ENCODE data around the gene LMX1B.

LMX1B gene

DNA sequence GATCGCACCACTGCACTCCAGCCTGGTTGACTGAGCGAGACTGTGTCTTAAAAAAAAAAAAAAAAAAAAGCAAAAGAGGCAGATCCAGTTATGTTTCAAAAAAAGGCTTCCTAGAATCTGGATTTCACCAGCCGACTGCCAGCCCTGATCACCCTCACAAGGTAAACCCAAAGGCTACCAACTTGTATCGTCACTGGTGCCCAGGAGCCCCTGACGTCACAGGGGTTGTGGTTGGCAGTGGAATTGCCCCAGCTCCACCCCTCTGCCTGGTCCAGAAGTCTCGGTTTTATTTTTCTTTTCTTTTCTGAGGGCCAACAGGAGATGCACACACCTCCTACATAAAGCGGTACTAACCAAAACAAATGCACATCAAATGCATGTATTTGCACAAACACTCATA, 6.0 kb upstream of the LMX1B start:
- no peak overlapping the region for H3K4me3 ChIP-seq (ENCODE audit: low read depth, low read length)
- ChIA-PET POLR2A (no interaction called here), CTCF (interaction anchor here (0.8 to 4.6 kb wide), 3 partner anchors 10 to 173 kb away, joined by 3 to 35 read pairs (median 3); no protein-coding TSS in a partner anchor)
- TF ChIP-seq, protein P1, sequence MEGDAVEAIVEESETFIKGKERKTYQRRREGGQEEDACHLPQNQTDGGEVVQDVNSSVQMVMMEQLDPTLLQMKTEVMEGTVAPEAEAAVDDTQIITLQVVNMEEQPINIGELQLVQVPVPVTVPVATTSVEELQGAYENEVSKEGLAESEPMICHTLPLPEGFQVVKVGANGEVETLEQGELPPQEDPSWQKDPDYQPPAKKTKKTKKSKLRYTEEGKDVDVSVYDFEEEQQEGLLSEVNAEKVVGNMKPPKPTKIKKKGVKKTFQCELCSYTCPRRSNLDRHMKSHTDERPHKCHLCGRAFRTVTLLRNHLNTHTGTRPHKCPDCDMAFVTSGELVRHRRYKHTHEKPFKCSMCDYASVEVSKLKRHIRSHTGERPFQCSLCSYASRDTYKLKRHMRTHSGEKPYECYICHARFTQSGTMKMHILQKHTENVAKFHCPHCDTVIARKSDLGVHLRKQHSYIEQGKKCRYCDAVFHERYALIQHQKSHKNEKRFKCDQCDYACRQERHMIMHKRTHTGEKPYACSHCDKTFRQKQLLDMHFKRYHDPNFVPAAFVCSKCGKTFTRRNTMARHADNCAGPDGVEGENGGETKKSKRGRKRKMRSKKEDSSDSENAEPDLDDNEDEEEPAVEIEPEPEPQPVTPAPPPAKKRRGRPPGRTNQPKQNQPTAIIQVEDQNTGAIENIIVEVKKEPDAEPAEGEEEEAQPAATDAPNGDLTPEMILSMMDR (IDR thresholded peaks at IDR 0.05; ENCODE audit: insufficient read depth, low read length, missing control alignments): no peak
- DNase-seq (ENCODE audit: low read depth, low spot score): no peak

DNA sequence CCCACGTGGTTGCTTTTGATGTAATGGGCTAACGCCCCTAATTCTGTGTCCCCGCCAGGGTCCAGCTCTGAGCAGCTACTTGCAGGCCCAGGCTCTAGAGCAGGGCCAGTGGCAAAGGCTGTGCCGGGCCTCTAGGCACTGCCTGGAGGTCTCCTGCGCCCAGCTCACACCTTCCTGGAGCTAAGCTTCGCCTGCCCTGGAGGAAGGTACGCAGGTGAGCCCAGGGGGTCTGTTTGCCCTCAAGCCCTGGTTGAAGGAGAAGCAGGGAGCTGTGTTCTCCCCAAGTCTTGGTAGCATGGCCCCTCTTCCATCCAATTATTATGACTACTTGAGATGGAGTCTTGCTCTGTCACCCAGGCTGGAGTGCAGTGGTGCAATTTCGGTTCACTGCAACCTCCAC, 5.2 kb upstream of the LMX1B start:
- ChIA-PET CTCF (interaction anchor here (0.8 to 4.6 kb wide), 4 partner anchors 9 to 173 kb away, joined by 3 to 35 read pairs (median 4); no protein-coding TSS in a partner anchor), POLR2A (no interaction called here)
- H3K4me3 ChIP-seq (ENCODE audit: low read depth, low read length): no peak overlapping the region
- TF ChIP-seq, protein P1 (IDR thresholded peaks at IDR 0.05; ENCODE audit: insufficient read depth, low read length, missing control alignments): no peak
- DNase-seq (ENCODE audit: low read depth, low spot score): no peak

DNA sequence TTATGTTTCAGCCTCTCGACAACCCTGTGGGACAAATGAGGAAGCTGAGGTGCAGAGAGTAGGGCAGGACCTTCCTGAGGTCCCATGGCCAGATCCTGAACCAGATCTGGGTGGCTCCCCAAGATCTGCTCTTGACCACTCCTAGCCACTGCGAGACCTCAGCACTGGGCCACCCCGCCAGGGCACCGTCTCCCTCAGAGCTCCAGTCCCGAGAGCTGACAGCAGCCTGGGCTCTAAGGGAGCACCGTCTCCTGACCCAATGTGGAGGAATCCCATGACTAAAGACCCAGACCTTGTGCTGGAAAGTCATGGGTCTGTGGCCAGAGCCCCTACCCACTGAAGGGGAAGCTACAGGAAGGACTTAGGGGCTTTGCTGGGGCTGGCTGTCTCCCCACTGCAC, 4.5 kb upstream of the LMX1B start:
- POLR2A ChIA-PET: no interaction called here
- CTCF ChIA-PET: interaction anchor here (0.9 to 4.6 kb wide), 2 partner anchors 108 to 172 kb away, joined by 4 to 35 read pairs; no protein-coding TSS in a partner anchor
- DNase-seq (ENCODE audit: low read depth, low spot score): no peak
- no peak overlapping the region for H3K4me3 ChIP-seq (ENCODE audit: low read depth, low read length)
- TF ChIP-seq, protein P1 (IDR thresholded peaks at IDR 0.05; ENCODE audit: insufficient read depth, low read length, missing control alignments): no peak

DNA sequence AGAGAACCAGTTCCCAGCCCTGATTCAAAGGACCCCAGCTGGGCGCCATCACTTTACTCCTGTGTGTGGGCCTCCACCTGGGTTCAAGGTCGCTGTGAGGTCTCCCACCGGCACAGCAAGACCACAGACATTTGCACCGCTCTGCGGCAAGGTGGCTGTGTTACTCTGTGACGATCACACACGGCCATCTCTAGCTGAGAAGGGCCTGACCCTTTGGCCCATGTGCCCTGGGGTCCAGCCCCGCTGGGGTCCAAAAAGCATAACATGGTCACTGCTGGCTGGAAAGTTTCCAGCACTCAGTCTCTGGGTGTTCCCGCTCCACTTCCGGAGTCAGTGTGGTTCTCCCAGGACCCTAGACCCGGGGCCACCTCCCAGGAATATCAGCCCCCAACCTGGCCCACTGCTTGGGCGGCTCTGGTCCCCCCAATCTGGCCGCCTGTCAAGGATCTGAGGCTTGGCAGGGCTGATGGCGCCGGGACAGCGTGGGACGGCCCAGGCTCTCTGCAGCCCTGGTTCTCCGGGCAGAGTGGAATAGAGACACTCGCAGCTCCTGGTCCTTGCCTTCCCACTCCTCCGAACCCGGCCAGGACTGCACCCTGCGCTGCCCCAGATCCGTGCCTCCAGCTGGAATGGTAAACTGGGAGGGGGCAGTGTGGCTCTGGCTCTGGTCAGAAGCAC, 3.9 kb upstream of the LMX1B start:
- no peak overlapping the region for H3K4me3 ChIP-seq (ENCODE audit: low read depth, low read length)
- DNase-seq (ENCODE audit: low read depth, low spot score): no peak
- TF ChIP-seq, protein P1 (IDR thresholded peaks at IDR 0.05; ENCODE audit: insufficient read depth, low read length, missing control alignments): no peak
- CTCF ChIA-PET: interaction anchor here (0.9 to 4.6 kb wide), 2 partner anchors 109 to 171 kb away, joined by 4 to 35 read pairs; no protein-coding TSS in a partner anchor
- POLR2A ChIA-PET: no interaction called here

DNA sequence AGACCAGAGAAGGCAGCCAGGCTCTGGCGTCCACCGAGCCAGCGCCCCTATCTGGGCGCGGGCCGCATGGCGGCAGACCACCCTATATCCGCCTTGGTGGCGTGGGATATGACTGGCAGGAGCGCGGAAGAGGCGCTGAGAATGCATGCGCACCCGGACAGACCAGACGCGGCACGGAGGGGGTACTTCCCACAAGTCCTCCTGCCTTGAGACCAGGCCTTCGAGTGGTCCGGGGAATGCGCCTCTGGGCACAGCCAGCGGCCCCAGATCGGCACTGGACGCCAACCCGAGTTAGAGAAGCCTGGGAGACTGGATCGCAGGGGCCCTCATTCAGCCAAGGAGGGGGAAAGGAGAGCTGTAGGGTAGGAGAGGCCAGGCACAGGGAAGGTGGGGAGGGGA, 2.5 kb upstream of the LMX1B start:
- H3K4me3 ChIP-seq (ENCODE audit: low read depth, low read length): no peak overlapping the region
- DNase-seq (ENCODE audit: low read depth, low spot score): no peak
- TF ChIP-seq, protein P1 (IDR thresholded peaks at IDR 0.05; ENCODE audit: insufficient read depth, low read length, missing control alignments): no peak
- ChIA-PET POLR2A (no interaction called here), CTCF (interaction anchor here (1.5 to 4.6 kb wide), 3 partner anchors 25 to 170 kb away, joined by 3 to 35 read pairs (median 4); no protein-coding TSS in a partner anchor)

DNA sequence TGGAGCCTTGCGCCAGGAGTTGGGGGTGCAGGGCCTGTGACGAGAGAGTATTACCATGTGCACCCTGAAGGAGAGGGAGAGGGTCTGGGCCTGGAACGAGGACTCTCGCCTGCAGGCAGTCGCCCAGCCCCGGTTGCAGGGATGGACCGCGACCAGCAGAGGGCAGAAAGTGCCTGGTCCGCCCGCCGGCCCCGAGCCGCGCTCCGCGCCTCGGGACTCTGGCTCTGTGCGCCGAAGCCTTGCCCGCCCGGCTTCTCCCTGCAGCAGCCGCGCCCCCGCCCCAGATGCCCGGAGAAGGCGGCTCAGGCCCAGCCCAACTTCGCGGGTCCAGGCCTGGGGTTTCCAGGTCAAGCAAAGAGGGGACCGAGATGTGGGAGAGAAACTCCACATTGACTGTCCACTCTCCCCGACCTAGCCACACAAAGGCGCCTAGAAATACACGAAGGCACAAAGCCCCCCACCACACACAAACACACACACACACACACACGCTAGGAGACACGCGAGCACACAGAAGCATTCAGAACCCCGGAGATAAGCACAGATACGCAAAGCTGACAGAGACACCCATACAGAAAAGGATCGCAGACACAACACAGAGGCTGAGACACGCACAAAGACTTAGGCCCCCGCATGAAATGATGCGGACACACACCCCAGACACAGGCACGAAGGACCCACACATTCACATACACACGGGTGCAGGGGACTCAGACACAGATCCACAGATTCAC, 2.0 kb upstream of the LMX1B start:
- ChIA-PET POLR2A (no interaction called here), CTCF (interaction anchor here (1.5 to 4.6 kb wide), 3 partner anchors 25 to 169 kb away, joined by 3 to 35 read pairs (median 4); no protein-coding TSS in a partner anchor)
- DNase-seq (ENCODE audit: low read depth, low spot score): no peak
- H3K4me3 ChIP-seq (ENCODE audit: low read depth, low read length): no peak overlapping the region
- TF ChIP-seq, protein P1 (IDR thresholded peaks at IDR 0.05; ENCODE audit: insufficient read depth, low read length, missing control alignments): peak; percentile 89

Measured in AG04449 (cell line).